Cardiac muscle cell (in vitro differentiated cells and primary cell): ENCODE data around the gene FOSL2. TPM values are rescaled to one million over a fixed set of nuclear protein-coding genes. Genes with fewer than 3 reads are reported as not detected.

Experiments used
- DNase-seq, 2 donors: peaks; one replicate each; pipeline versions ENCODE4 v3.0.0 to v3.0.0-alpha.2; 2010 to 2017; ENCODE audit warnings: low read depth in 1 of 2, low spot score in 1 of 2
- H3K27ac ChIP-seq: fragments of 200-600 bp; sonication (generic); 2 replicates; pipeline ENCODE4 v1.5.1; 2016
- H3K27me3 ChIP-seq: fragments of 200-600 bp; sonication (generic); 2 replicates; pipeline ENCODE4 v1.6.0; 2016; ENCODE audit warnings: control low read depth
- H3K36me3 ChIP-seq: fragments of 200-600 bp; sonication (generic); 2 replicates; pipeline ENCODE4 v1.5.1; 2016; ENCODE audit warnings: control low read depth
- H3K4me1 ChIP-seq: fragments of 200-600 bp; sonication (generic); 2 replicates; pipeline ENCODE4 v1.8.1; 2017; ENCODE audit warnings: low read depth, mild to moderate bottlenecking, mixed run types
- H3K4me3 ChIP-seq: fragments of 200-600 bp; sonication (generic); 2 replicates; pipeline ENCODE4 v1.5.1; 2016; ENCODE audit warnings: mild to moderate bottlenecking
- H3K9me3 ChIP-seq: fragments of 200-600 bp; sonication (generic); 2 replicates; pipeline ENCODE4 v1.5.1; 2017; ENCODE audit warnings: low read depth, mild to moderate bottlenecking, control low read depth
- polyA plus RNA-seq: library from polyadenylated mRNA; unstranded; fragments of >200 nt; fragmentation: Nextera tagmentation; extraction: Ambion mirVana; gene quantifications from 2 replicates; pipeline ENCODE4 v1.2.1, GENCODE V29; 2016
- total RNA-seq: library from RNA; depleted of rRNA; stranded (reverse); fragments of >200 nt; gene quantifications from 2 replicates; pipeline ENCODE4 v1.2.3, GENCODE V29; 2016
- TF ChIP-seq, protein P1 (sequence below): IDR thresholded peaks from 2 replicates; pipeline ENCODE4 v1.5.1; 2012; ENCODE audit warnings: low read depth, mild to moderate bottlenecking, low read length

FOSL2 gene
- total and polyA plus RNA-seq, 2 experiments from 2014 or later = 2.0 to 3.5 TPM

DNA sequence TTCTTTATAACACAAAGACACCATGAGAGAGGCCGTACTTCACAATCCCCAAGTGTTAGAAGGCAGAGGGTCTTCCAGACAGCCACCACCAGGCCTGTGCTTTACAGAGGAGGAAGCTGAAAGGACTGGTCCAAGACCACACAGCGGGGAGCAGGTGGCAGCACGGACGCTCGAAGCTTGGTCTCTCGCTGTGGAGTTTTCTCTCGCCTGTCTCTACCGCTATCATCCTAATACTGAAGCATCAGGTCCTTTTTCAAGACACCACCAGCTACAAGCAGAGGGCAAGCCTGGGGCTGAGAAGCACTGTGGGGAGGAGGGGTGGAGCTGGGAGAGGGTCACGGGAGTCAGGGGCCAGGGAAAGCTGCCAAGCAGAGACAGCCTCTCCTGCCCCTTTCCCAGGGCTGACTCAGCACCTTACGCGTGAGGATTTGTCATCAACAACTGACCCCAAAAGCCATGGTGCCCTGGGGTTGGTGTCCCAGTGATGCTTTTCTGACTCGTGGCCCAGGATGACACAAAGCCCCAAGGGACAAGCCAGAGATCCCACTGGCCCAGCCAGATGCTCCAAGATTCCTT is 31.9 kb upstream of the FOSL2 start:
- no peaks in the 10 kb centered on the region for H3K27me3 ChIP-seq
- TF ChIP-seq, protein P1, sequence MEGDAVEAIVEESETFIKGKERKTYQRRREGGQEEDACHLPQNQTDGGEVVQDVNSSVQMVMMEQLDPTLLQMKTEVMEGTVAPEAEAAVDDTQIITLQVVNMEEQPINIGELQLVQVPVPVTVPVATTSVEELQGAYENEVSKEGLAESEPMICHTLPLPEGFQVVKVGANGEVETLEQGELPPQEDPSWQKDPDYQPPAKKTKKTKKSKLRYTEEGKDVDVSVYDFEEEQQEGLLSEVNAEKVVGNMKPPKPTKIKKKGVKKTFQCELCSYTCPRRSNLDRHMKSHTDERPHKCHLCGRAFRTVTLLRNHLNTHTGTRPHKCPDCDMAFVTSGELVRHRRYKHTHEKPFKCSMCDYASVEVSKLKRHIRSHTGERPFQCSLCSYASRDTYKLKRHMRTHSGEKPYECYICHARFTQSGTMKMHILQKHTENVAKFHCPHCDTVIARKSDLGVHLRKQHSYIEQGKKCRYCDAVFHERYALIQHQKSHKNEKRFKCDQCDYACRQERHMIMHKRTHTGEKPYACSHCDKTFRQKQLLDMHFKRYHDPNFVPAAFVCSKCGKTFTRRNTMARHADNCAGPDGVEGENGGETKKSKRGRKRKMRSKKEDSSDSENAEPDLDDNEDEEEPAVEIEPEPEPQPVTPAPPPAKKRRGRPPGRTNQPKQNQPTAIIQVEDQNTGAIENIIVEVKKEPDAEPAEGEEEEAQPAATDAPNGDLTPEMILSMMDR = no peak
- H3K9me3 ChIP-seq = no peaks in the 10 kb centered on the region
- no peak overlapping the region for H3K27ac ChIP-seq
- H3K4me1 ChIP-seq = peaks cover 20% of the 10 kb centered on the region
- no peaks in the 10 kb centered on the region for H3K36me3 ChIP-seq
- DNase-seq = peak in 1 of 2 donors; percentile 65
- H3K4me3 ChIP-seq = no peak overlapping the region

DNA sequence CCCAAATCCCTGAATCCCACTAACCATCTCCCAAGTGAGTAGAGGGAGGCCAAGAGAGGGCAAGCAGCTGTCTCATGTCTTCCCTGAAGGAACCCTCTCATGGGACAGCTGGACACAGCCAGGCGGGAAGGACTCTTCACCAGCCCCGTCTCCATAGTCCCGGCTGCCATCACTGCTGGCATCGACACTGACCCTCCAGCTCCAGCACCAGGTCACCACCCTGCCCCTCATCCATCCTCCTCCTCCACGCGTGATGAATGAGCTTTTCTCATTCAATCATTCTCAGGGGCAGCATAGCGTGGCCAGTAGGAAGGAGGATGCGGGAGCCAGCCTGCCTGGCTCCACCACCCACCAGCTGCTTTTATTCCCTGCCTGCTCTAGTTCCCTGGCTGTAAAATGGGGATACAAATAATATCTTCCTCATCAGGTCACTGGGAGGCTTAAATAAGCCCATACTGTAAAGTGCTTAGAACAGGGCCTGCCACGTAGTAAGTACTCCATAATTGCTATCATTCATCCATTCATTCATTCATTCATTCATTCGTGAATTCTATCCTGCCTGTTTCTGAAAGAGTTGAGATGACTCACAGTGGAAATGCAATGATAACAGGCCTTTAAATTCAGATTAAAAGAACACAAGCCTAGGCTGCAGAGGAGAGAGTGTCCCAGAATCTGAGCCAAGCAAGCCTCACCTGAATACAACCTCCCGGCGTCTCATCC is 30.5 kb upstream of the FOSL2 start:
- no peak overlapping the region for H3K27ac ChIP-seq
- H3K9me3 ChIP-seq = no peaks in the 10 kb centered on the region
- no peak overlapping the region for H3K4me3 ChIP-seq
- peaks cover 18% of the 10 kb centered on the region for H3K4me1 ChIP-seq
- TF ChIP-seq, protein P1 = no peak
- DNase-seq = no peak
- no peaks in the 10 kb centered on the region for H3K27me3 ChIP-seq
- no peaks in the 10 kb centered on the region for H3K36me3 ChIP-seq

DNA sequence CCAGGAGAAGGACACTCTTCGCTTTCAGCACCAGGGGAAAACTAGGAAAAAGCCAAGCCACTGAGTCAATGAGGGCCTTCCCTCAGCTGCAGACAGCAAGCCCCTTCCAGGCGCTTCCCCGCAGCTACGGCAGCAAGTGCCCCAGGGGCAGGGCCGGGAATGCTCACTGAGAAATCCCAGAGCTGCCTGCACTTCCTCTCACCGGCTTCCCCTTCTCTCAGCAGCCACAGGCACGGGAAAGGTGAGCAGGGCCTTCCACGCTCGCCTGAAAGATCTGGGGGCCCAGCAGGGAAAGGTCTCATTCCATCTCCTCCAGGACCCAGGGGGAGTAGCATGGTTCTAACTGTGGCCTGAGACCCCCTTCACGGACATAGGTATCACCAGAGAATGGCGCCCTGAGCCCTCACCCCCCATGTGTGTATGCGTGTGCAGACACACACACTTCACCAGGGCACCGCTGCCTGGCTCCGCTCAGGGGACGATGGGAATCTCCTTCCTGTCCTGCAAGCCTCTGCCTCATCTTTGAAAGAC is 29.6 kb upstream of the FOSL2 start:
- Histone ChIP-seq H3K4me1 (peaks cover 20% of the 10 kb centered on the region), H3K36me3 (no peaks in the 10 kb centered on the region)

DNA sequence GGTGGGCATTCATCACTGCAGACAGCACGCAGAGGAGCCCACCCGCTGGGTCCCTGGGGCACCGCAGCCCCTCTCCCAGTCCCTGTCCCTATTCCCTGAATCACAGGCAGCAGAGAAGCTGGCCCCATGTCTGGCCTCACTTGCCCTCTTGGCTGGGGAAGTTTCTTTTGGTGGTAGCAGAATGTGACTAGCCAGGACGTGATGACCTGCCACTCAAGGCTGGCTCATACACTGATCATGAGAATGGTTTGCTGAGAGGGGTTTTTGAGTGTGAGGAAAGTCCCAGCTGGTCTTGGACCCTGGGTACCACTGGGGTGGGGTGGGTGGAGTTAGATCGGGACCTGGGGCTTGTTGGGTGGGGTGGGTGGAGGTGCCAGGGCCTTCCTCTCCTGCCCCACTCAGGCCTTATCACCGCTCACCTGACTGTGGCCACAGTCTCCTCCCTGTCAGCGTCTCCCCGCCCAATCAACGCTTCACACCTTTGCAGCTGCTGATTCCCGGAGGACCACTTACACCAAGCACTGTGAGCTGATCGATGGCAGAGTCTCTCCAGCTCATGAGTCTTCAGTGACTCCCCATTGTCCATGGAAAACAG is 28.9 kb upstream of the FOSL2 start:
- no peaks in the 10 kb centered on the region for H3K36me3 ChIP-seq
- no peak overlapping the region for H3K4me3 ChIP-seq
- DNase-seq = no peak
- no peak overlapping the region for H3K27ac ChIP-seq
- peaks cover 20% of the 10 kb centered on the region for H3K4me1 ChIP-seq
- H3K27me3 ChIP-seq = no peaks in the 10 kb centered on the region
- TF ChIP-seq, protein P1 = no peak
- no peaks in the 10 kb centered on the region for H3K9me3 ChIP-seq

More for the DNA sequence above, 29.6 kb upstream of the FOSL2 start:
- DNase-seq = peak in 1 of 2 donors; percentile 49
- H3K4me3 ChIP-seq = no peak overlapping the region
- peak overlapping the region; percentile 35 for H3K27ac ChIP-seq
- TF ChIP-seq, protein P1 = no peak
- no peaks in the 10 kb centered on the region for H3K27me3 ChIP-seq
- no peaks in the 10 kb centered on the region for H3K9me3 ChIP-seq

DNA sequence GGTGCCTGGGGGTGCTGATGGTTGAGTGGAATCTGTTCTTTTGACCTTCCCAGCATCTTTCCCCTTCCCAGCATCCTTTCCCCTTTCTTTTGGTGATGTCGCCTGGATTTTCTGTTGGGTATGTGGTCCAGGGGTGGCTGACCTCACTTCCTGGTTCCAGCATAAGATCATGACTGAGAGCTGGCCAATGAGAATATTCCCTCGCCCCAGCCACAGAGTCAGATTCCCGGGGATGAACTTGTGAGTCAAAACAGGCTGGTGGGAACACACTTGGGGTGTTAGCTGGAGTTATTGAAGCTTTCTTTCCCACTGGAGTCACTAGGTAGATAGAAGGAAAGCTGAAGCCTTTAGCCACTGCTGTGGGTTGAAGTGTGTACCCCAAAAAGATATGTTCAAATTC is 28.0 kb upstream of the FOSL2 start:
- H3K27me3 ChIP-seq = no peaks in the 10 kb centered on the region
- H3K4me1 ChIP-seq = peaks cover 20% of the 10 kb centered on the region
- TF ChIP-seq, protein P1 = no peak
- no peak overlapping the region for H3K4me3 ChIP-seq
- H3K36me3 ChIP-seq = no peaks in the 10 kb centered on the region
- H3K27ac ChIP-seq = no peak overlapping the region
- H3K9me3 ChIP-seq = no peaks in the 10 kb centered on the region
- DNase-seq = no peak
